Tibial nerve (tissue), 4 donors: ENCODE results near the gene UACA. TPM values are rescaled to one million over a fixed set of nuclear protein-coding genes. Genes with fewer than 3 reads are reported as not detected.
A peak's percentile ranks its signal among the peaks of the same experiment; 100 is the strongest.

Experiments used
- DNase-seq, 2 donors: peaks; one replicate each; pipeline ENCODE4 v3.0.0-alpha.2; 2019; ENCODE audit warnings: low spot score in 2 of 2
- H3K27ac ChIP-seq, 4 donors: fragments of 200-600 bp; sonication (generic) in 3 of 4; one replicate each; pipeline ENCODE4 v1.5.1; 2017 to 2019; ENCODE audit warnings: mild to moderate bottlenecking in 1 of 4
- H3K27me3 ChIP-seq, 2 donors: fragments of 200-600 bp; sonication (generic) in 1 of 2; one replicate each; pipeline versions ENCODE4 v1.5.1 to v1.6.0; 2017 to 2019
- H3K36me3 ChIP-seq, 3 donors: fragments of 200-600 bp; sonication (generic); one replicate each; pipeline ENCODE4 v1.5.1; 2018 to 2019
- H3K4me1 ChIP-seq, 4 donors: fragments of 200-600 bp; sonication (generic) in 3 of 4; one replicate each; pipeline ENCODE4 v1.5.1; 2017 to 2019
- H3K4me3 ChIP-seq, 4 donors: fragments of 200-600 bp; sonication (generic) in 3 of 4; one replicate each; pipeline ENCODE4 v1.5.1; 2017 to 2019; ENCODE audit warnings: mild to moderate bottlenecking in 1 of 4, moderate library complexity in 1 of 4
- H3K9me3 ChIP-seq, 4 donors: fragments of 200-600 bp; sonication (generic) in 3 of 4; one replicate each; pipeline ENCODE4 v1.5.1; 2017 to 2019
- EP300 ChIP-seq, 2 donors: sonication (generic); formaldehyde crosslinking; IDR thresholded peaks; one replicate each; pipeline ENCODE4 v1.6.1; 2017; ENCODE audit warnings: antibody characterized with exemption in 2 of 2, mild to moderate bottlenecking in 1 of 2
- POLR2A ChIP-seq, 2 donors: fragments of 450-650 bp; IDR thresholded peaks; one replicate each; pipeline ENCODE4 v1.6.1; 2017; ENCODE audit warnings: antibody characterized with exemption in 2 of 2, mild to moderate bottlenecking in 2 of 2, moderate library complexity in 2 of 2
- WGBS, 2 donors: methylation state at CpG; one replicate each; pipeline ENCODE4 v1.1.5; 2018; 5-methylcytosine and 5-hydroxymethylcytosine counted together
- total RNA-seq, 4 donors: library from RNA; depleted of rRNA; stranded (reverse); fragments of >200 nt; gene quantifications; one replicate each; pipeline ENCODE4 v1.1.0, GENCODE V29; 2016
- TF ChIP-seq, protein P1 (sequence below), 5 experiments: fragments of 200-600 bp in 3 of 5; fragments of 450-650 bp in 2 of 5; sonication (generic) in 3 of 5; IDR thresholded peaks; one replicate each; pipeline ENCODE4 v1.5.1; 2016 to 2019; ENCODE audit warnings: antibody characterized with exemption in 5 of 5, mild to moderate bottlenecking in 3 of 5, moderate library complexity in 2 of 5

The UACA gene
- total RNA-seq, 4 donors from 2014 or later, result 107 to 210 (median 168) TPM

DNA sequence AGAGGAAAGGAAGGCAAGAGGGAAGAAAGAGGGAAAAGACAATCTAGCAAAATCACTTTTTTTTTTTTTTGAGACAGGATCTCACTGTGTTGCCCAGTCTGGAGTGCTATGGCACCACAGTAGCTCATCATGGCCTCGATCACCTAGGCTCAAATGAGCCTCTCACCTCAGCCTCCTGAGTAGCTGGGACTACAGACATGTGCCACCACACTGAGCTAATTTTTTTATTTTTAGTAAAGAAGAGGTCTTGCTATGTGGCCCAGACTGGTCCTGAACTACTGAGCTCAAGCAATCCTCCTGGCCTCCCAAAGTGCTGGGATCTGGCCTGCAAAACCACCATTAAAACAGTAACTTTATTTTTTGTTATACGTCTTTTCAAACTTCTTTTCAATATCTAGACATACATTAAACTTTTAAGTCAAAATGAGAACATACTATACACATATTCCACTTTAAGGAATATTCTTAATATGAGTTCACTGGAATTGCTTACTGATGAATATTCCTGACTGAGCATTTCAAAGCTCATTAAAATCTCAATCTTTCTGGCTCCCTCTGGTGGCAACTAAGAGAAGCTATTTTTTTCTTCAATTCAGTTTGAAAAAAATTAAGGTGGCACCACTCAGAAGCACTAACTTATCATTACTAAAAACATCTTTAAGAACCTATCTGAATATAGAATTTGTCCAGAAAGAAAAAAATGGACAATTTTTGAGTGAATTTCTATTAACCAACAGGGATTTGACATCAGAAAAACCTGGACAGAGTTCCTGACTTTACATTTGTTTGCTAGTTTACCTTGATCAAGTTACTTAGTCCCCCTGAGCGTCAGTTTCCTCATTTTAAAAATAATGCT is 40.9 kb downstream of the UACA start:
- Histone ChIP-seq H3K36me3 (peaks cover 0 to 6% (median 0%) of the 10 kb centered on the region in 3 donors), H3K4me3 (no peak overlapping the region), H3K4me1 (peaks cover 0 to 63% (median 3%) of the 10 kb centered on the region in 4 donors), H3K27ac (peak overlapping the region in 1 of 4 donors; percentile 27), H3K9me3 (no peaks in the 10 kb centered on the region), H3K27me3 (no peaks in the 10 kb centered on the region)
- DNase-seq, result no peak
- 72% methylated on average over 3 of the region's 3 CpGs for WGBS, 2 donors
- no peak for TF ChIP-seq EP300 (IDR thresholded peaks at IDR 0.05)
- TF ChIP-seq, protein P1, sequence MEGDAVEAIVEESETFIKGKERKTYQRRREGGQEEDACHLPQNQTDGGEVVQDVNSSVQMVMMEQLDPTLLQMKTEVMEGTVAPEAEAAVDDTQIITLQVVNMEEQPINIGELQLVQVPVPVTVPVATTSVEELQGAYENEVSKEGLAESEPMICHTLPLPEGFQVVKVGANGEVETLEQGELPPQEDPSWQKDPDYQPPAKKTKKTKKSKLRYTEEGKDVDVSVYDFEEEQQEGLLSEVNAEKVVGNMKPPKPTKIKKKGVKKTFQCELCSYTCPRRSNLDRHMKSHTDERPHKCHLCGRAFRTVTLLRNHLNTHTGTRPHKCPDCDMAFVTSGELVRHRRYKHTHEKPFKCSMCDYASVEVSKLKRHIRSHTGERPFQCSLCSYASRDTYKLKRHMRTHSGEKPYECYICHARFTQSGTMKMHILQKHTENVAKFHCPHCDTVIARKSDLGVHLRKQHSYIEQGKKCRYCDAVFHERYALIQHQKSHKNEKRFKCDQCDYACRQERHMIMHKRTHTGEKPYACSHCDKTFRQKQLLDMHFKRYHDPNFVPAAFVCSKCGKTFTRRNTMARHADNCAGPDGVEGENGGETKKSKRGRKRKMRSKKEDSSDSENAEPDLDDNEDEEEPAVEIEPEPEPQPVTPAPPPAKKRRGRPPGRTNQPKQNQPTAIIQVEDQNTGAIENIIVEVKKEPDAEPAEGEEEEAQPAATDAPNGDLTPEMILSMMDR (IDR thresholded peaks at IDR 0.05), result peak; percentile 61 to 74 (median 68)

DNA sequence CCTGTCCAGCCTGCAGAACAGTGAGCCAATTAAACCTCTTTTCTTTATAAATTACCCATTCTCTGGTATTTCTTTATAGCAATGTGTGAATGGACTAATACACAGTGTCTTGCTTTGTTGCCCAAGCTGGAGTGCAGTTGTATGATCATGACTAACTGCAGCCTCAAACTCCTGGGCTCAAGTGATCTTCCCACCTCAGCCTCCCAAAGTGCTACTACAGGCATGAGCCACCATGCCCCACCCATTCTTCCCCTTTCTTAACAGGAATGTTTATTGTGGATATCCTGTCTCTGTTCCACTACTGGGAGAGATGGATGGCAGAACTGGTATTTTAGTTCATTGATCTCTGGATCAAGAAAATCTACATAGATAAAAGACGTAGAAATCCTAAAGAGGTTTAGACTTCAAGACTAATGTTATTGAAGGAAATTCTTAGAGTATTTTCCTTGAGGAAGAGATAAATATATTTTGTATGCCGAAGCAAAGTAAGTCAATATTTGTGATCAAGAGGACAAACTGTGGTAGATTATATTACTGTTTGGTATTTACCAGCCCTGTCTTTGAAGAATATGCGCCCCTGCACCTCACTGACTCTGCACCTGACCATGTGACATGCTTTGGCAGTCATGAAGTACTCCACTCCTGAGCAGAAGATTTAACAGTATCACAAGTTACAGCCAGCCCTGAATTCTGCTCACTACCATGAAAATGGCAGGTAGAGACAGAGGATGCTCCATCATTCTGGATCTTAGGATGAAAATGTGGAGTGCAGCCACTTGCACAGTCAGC is 42.9 kb downstream of the UACA start:
- DNase-seq, result no peak
- Histone ChIP-seq H3K4me1 (peaks cover 0 to 63% (median 5%) of the 10 kb centered on the region in 4 donors), H3K27ac (peak overlapping the region in 1 of 4 donors; percentile 22), H3K4me3 (no peak overlapping the region), H3K27me3 (no peaks in the 10 kb centered on the region), H3K36me3 (peaks cover 0 to 6% (median 0%) of the 10 kb centered on the region in 3 donors), H3K9me3 (no peaks in the 10 kb centered on the region)
- WGBS, 2 donors, result 83 to 90% methylated on average over 3 of the region's 3 CpGs
- no peak for TF ChIP-seq EP300 (IDR thresholded peaks at IDR 0.05)
- TF ChIP-seq POLR2A (IDR thresholded peaks at IDR 0.05), result no peak
- TF ChIP-seq, protein P1 (IDR thresholded peaks at IDR 0.05), result no peak

DNA sequence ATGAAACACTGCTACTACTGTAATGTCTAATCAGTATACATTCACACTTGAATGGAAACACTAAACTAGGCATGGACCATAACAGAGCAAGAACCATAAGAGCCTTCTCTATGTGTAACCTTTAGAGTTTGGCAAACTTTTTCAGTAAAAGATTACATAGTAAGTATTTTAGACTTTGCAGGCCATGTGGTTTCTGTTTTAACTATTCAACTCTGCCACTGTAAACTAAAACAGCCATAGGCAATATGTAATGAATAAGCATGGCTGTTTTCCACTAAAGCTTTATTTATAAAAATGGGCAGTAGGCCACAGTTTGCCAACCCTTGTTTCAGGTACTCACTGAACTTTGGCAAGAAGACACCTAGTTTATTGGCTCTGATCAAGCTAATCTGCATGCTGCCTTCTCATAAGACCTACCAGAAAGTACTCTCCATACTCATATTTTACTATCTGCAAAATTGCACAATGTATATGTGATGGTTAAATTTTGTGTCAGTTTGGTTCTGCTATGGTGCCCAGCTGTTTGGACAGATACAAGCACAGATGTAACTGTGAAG is 46.0 kb downstream of the UACA start:
- peaks cover 0 to 77% (median 9%) of the 10 kb centered on the region in 4 donors for H3K4me1 ChIP-seq
- no peak overlapping the region for H3K4me3 ChIP-seq
- no peaks in the 10 kb centered on the region for H3K27me3 ChIP-seq
- H3K27ac ChIP-seq, result no peak overlapping the region
- no peaks in the 10 kb centered on the region for H3K9me3 ChIP-seq
- TF ChIP-seq POLR2A (IDR thresholded peaks at IDR 0.05), result no peak
- TF ChIP-seq, protein P1 (IDR thresholded peaks at IDR 0.05), result no peak
- no peak for TF ChIP-seq EP300 (IDR thresholded peaks at IDR 0.05)
- peaks cover 0 to 6% (median 0%) of the 10 kb centered on the region in 3 donors for H3K36me3 ChIP-seq
- DNase-seq, result no peak

GRCh38 chr15:70715840-70716485 is 47.4 kb downstream of the UACA start:
- H3K36me3 ChIP-seq, result peaks cover 0 to 3% (median 0%) of the 10 kb centered on the region in 3 donors
- peaks cover 0 to 83% (median 10%) of the 10 kb centered on the region in 4 donors for H3K4me1 ChIP-seq
- H3K9me3 ChIP-seq, result no peaks in the 10 kb centered on the region
- no peak for DNase-seq
- no peak overlapping the region for H3K27ac ChIP-seq
- no peak overlapping the region for H3K4me3 ChIP-seq
- no peaks in the 10 kb centered on the region for H3K27me3 ChIP-seq
- WGBS, 2 donors, result 66 to 68% methylated on average over 6 of the region's 6 CpGs
- TF ChIP-seq, protein P1 (IDR thresholded peaks at IDR 0.05), result no peak
- no peak for TF ChIP-seq EP300 (IDR thresholded peaks at IDR 0.05)
- TF ChIP-seq POLR2A (IDR thresholded peaks at IDR 0.05), result no peak
